OCI-LY7 (cell line): ENCODE results near the gene TMEM221. TPM values are rescaled to one million over a fixed set of nuclear protein-coding genes. Genes with fewer than 3 reads are reported as not detected.

ENCODE experiments used
- BruUV-seq: library from RNA; stranded (reverse); fragments of 400-500 nt; replicated peaks from 2 replicates; lab custom pipeline; 2021; lab: Mats Ljungman, UMichigan
- CTCF ChIA-PET: fragments of 300-600 bp; sonication (Branson Sonifier 250); formaldehyde crosslinking; loops from one replicate; lab custom pipeline; 2022; ENCODE audit warnings: antibody characterized with exemption; ENCODE audit not compliant: unreplicated experiment; lab: Charles Lee
- POLR2A ChIA-PET: fragments of 300-600 bp; sonication (Branson Sonifier 250); formaldehyde crosslinking; loops from one replicate; lab custom pipeline; 2022; ENCODE audit warnings: antibody characterized with exemption; lab: Charles Lee
- DNase-seq: peaks from one replicate; pipeline ENCODE4 v3.0.0-alpha.2; 2015; ENCODE audit warnings: low spot score
- H2AFZ ChIP-seq: fragments of 200-600 bp; sonication (generic), shearing (Covaris generic); 2 replicates; pipeline ENCODE4 v1.6.1; 2014; ENCODE audit warnings: mild to moderate bottlenecking, antibody characterized with exemption, low read length, moderate library complexity
- H3K27ac ChIP-seq: fragments of 200-600 bp; sonication (generic); 2 replicates; pipeline ENCODE4 v1.5.1; 2014; ENCODE audit warnings: mixed run types, low read depth, mild to moderate bottlenecking, moderate library complexity, low read length, inconsistent platforms; ENCODE audit not compliant: poor library complexity, severe bottlenecking
- H3K36me3 ChIP-seq: fragments of 200-600 bp; sonication (generic); 2 replicates; pipeline ENCODE4 v1.6.1; 2014; ENCODE audit warnings: mild to moderate bottlenecking, antibody characterized with exemption, low read length, moderate library complexity, mixed read lengths; ENCODE audit not compliant: insufficient read depth
- H3K4me1 ChIP-seq: fragments of 200-600 bp; sonication (generic); 2 replicates; pipeline ENCODE4 v1.5.1; 2014; ENCODE audit warnings: mild to moderate bottlenecking, low read length; ENCODE audit not compliant: insufficient read depth, poor library complexity, severe bottlenecking
- H3K4me2 ChIP-seq: fragments of 200-600 bp; sonication (generic); 2 replicates; pipeline ENCODE4 v1.6.1; 2014; ENCODE audit warnings: mild to moderate bottlenecking, low read length
- H3K4me3 ChIP-seq: fragments of 200-600 bp; sonication (generic); 2 replicates; pipeline ENCODE4 v1.5.1; 2014; ENCODE audit warnings: mild to moderate bottlenecking, low read depth, low read length; ENCODE audit not compliant: poor library complexity, severe bottlenecking
- H3K79me2 ChIP-seq: fragments of 200-600 bp; sonication (generic); 2 replicates; pipeline ENCODE4 v1.6.1; 2016; ENCODE audit warnings: low read depth, mild to moderate bottlenecking, low read length, moderate library complexity, mixed read lengths; ENCODE audit not compliant: insufficient read depth
- H3K9me2 ChIP-seq: fragments of 200-600 bp; sonication (generic); 2 replicates; pipeline ENCODE4 v1.6.1; 2016; ENCODE audit warnings: mild to moderate bottlenecking, low read length, mixed read lengths; ENCODE audit not compliant: insufficient read depth
- H3K9me3 ChIP-seq: fragments of 200-600 bp; sonication (generic); 2 replicates; pipeline ENCODE4 v1.6.1; 2014; ENCODE audit warnings: mild to moderate bottlenecking, mixed run types, low read length, mixed read lengths
- H4K20me1 ChIP-seq: fragments of 200-600 bp; sonication (generic); 2 replicates; pipeline ENCODE4 v1.6.1; 2014; ENCODE audit warnings: mild to moderate bottlenecking, antibody characterized with exemption, low read length, moderate library complexity, mixed read lengths; ENCODE audit not compliant: insufficient read depth
- EZH2phosphoT487 ChIP-seq: fragments of 200-600 bp; sonication (generic); IDR thresholded peaks from 2 replicates; pipeline ENCODE4 v1.6.1; 2018; ENCODE audit warnings: low read depth, borderline replicate concordance, mild to moderate bottlenecking, mixed run types, antibody characterized with exemption, low read length, moderate library complexity, mixed read lengths
- intact Hi-C: fragments of 100-400 bp; cut with micrococcal nuclease; formaldehyde crosslinking; loops from one replicate; pipeline ENCODE4 v1.10.0; 2022; ENCODE audit not compliant: unreplicated experiment
- total RNA-seq, 2 experiments: library from RNA; depleted of rRNA in 1 of 2; stranded (reverse); fragments of >200 nt in 1 of 2; shearing (Covaris generic) in 1 of 2; gene quantifications; 2 replicates each; pipeline ENCODE4 v1.2.3, GENCODE V29; 2014 to 2022
- TF ChIP-seq, protein P1 (sequence below): fragments of 200-600 bp; sonication (generic); conservative IDR thresholded peaks from 2 replicates; pipeline ENCODE4 v1.5.1; 2014; ENCODE audit warnings: mild to moderate bottlenecking, antibody characterized with exemption, low read length, moderate library complexity, mixed read lengths

TMEM221 gene
- total RNA-seq, 2 experiments from 2014 or later = not detected

- intact Hi-C loops = loop anchor here (1.0 to 5.0 kb wide), 5 partner anchors 13 to 120 kb away; partner anchors contain the start of gene BST2
- no peaks in the 10 kb centered on the region for H3K79me2 ChIP-seq
- no peak overlapping the region for H3K4me2 ChIP-seq
- ChIA-PET CTCF (no interaction called here), POLR2A (interaction anchor here (0.8 to 1.1 kb wide), 2 partner anchors 47 to 61 kb away, joined by 3 to 4 read pairs; partner anchors contain the start of genes BST2 and MVB12A)
- no peak for DNase-seq
- H4K20me1 ChIP-seq = no peaks in the 10 kb centered on the region
- no peaks in the 10 kb centered on the region for H3K9me3 ChIP-seq
- peaks cover 30% of the 10 kb centered on the region for H3K4me1 ChIP-seq
- BruUV-seq = no TSS peak
- no peak overlapping the region for H3K27ac ChIP-seq
- no peaks in the 10 kb centered on the region for H3K36me3 ChIP-seq
- no peak overlapping the region for H3K4me3 ChIP-seq
- no peaks in the 10 kb centered on the region for H3K9me2 ChIP-seq
- TF ChIP-seq, protein P1, sequence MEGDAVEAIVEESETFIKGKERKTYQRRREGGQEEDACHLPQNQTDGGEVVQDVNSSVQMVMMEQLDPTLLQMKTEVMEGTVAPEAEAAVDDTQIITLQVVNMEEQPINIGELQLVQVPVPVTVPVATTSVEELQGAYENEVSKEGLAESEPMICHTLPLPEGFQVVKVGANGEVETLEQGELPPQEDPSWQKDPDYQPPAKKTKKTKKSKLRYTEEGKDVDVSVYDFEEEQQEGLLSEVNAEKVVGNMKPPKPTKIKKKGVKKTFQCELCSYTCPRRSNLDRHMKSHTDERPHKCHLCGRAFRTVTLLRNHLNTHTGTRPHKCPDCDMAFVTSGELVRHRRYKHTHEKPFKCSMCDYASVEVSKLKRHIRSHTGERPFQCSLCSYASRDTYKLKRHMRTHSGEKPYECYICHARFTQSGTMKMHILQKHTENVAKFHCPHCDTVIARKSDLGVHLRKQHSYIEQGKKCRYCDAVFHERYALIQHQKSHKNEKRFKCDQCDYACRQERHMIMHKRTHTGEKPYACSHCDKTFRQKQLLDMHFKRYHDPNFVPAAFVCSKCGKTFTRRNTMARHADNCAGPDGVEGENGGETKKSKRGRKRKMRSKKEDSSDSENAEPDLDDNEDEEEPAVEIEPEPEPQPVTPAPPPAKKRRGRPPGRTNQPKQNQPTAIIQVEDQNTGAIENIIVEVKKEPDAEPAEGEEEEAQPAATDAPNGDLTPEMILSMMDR = no peak
- no peak for TF ChIP-seq EZH2phosphoT487
- H2AFZ ChIP-seq = no peak overlapping the region
These were observed 18.0 kb upstream of the TMEM221 start for GRCh38 chr19:17466487-17466850.

DNA sequence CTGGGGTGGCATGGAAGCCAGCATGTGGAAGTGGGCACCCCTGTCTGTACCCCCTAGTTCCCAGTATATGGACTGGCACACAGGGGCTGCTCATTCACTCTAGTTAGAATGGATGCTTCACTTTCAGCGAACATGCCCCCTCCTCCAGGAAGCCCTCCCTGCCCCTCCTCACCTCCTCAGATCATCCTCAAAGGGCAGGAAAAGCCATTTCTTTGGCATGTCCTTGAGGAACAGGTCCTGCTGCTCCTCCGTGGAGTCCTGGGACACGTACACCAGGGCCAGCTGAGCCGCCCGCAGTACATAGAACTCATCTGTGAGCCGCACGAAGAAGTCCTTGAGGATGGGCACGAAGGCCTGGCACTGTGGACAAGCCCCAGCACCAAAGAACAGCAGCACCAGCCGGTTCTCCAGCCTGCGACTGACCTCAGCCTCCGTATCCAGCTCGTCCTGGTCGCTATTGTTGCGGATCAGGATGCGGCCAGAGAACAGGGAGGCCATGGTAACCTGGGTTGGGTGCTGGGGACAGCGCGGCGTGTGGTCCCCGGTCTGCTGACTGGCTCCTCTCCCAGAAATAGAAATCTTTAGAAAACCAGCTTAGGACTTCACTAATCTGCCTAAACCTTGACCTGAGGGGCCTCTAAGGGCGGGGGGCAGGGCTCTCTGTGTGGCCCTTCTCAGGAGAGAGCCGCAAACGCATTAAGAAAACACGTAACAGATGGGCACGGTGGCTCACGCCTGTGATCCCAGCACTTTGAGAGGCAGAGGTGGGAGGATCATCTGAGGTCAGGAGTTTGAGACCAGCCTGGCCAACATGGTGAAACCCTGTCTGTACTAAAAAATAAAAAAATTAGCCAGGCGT lies 12.1 kb upstream of the TMEM221 start, which contains the start of gene NXNL1:
Gene NXNL1, minus strand, starts transcription at position 555 of the 859 bp plus-strand sequence. Its CDS starts 57 bp downstream, at position 498.
- H3K4me3 ChIP-seq = no peak within 1 kb of the TSS
- no peaks in the 10 kb centered on the region for H3K79me2 ChIP-seq
- no peaks in the 10 kb centered on the region for H4K20me1 ChIP-seq
- no TSS peak for BruUV-seq
- intact Hi-C loops = no loop called here
- no peaks in the 10 kb centered on the region for H3K36me3 ChIP-seq
- no peaks in the 10 kb centered on the region for H3K4me1 ChIP-seq
- no peak for TF ChIP-seq EZH2phosphoT487
- TF ChIP-seq, protein P1 = no peak
- H2AFZ ChIP-seq = no peak within 1 kb of the TSS
- H3K4me2 ChIP-seq = no peak within 1 kb of the TSS
- ChIA-PET POLR2A (no interaction called here), CTCF (no interaction called here)
- DNase-seq = no peak
- H3K27ac ChIP-seq = no peak within 1 kb of the TSS
- no peaks in the 10 kb centered on the region for H3K9me3 ChIP-seq
- H3K9me2 ChIP-seq = no peaks in the 10 kb centered on the region

DNA sequence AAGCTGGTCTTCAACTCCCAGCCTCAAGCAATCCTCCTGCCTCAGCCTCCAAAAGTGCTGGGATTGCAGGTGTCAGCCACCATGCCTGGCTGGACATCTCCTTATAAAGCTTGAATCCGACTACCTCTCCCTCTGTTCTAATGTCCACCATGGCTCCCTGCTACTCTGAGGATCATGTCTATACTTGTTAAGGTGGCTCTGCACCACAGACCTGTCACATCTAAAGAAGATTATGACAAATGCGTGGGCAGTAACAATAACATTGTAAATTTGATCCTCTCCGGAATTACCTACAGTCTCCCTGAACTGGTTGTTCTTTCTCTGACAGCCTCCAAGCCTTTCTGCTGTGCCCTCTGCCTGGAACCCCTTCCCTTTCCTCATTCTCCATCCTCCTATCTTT lies 10.5 kb upstream of the TMEM221 start:
- ChIA-PET POLR2A (no interaction called here), CTCF (no interaction called here)
- intact Hi-C loops = no loop called here
- Histone ChIP-seq H2AFZ (no peak overlapping the region), H3K36me3 (no peaks in the 10 kb centered on the region), H3K4me2 (no peak overlapping the region), H3K9me2 (no peaks in the 10 kb centered on the region), H3K27ac (no peak overlapping the region), H3K4me3 (no peak overlapping the region), H3K79me2 (no peaks in the 10 kb centered on the region), H3K4me1 (no peaks in the 10 kb centered on the region), H4K20me1 (no peaks in the 10 kb centered on the region), H3K9me3 (no peaks in the 10 kb centered on the region)
- no peak for TF ChIP-seq EZH2phosphoT487
- TF ChIP-seq, protein P1 = no peak
- no TSS peak for BruUV-seq
- no peak for DNase-seq
